HCT116 (cell line): ENCODE measurements around the gene DNAJC5G. TPM values are rescaled to one million over a fixed set of nuclear protein-coding genes. Genes with fewer than 3 reads are reported as not detected.

Source experiments
- ATAC-seq: fragments of 200-7000 bp; cut with Tn5 transposase; 2 replicates; pipeline ENCODE4 v1.9.1; 2020; ENCODE audit warnings: mild to moderate bottlenecking, moderate library complexity
- BruUV-seq: library from RNA; stranded (reverse); fragments of 400-500 nt; replicated peaks from 2 replicates; lab custom pipeline; 2021; lab: Mats Ljungman, UMichigan
- CTCF ChIA-PET: fragments of 300-600 bp; sonication (Branson Sonifier 250); formaldehyde crosslinking; loops from one replicate; lab custom pipeline; 2021; ENCODE audit warnings: antibody characterized with exemption; lab: Charles Lee
- POLR2A ChIA-PET: fragments of 300-600, 350-600 bp; sonication (Branson Sonifier 250); formaldehyde crosslinking; loops from one replicate; lab custom pipeline; 2021; ENCODE audit warnings: antibody characterized with exemption; lab: Charles Lee
- RAD21 ChIA-PET, 2 experiments: fragments of 300-600 bp; sonication (Branson Sonifier 250); formaldehyde crosslinking; loops; one replicate each; lab custom pipeline; 2023; ENCODE audit warnings: low total read pairs in 2 of 2; ENCODE audit not compliant: uncharacterized antibody in 2 of 2, unreplicated experiment in 2 of 2, low non-redundant PET in 1 of 2; lab: Charles Lee
- DNase-seq: peaks from one replicate; pipeline ENCODE4 v3.0.0-alpha.2; 2010; ENCODE audit warnings: low read depth, low spot score
- H2AFZ ChIP-seq: fragments of 200-600 bp; shearing (Covaris generic), sonication (generic); 2 replicates; pipeline ENCODE4 v1.6.1; 2017; ENCODE audit warnings: low read depth, mixed run types, mixed read lengths, antibody characterized with exemption, low read length; ENCODE audit not compliant: poor library complexity, severe bottlenecking
- H3K27ac ChIP-seq: 2 replicates; pipeline ENCODE4 v1.5.1; 2012; ENCODE audit warnings: low read depth, low read length
- H3K27me3 ChIP-seq: fragments of 200-600 bp; sonication (generic); 2 replicates; pipeline ENCODE4 v1.6.1; 2016; ENCODE audit warnings: mixed run types, low read length, mixed read lengths; ENCODE audit not compliant: insufficient read depth
- H3K36me3 ChIP-seq, 2 experiments: fragments of 200-500 bp in 1 of 2; fragments of 200-600 bp in 1 of 2; sonication (Bioruptor generic) in 1 of 2; sonication (generic) in 1 of 2; 2 replicates each; pipeline versions ENCODE4 v1.5.1 to v1.6.1; 2014 to 2016; ENCODE audit warnings: low read length in 2 of 2, inconsistent platforms in 1 of 2, mixed read lengths in 1 of 2, mixed run types in 1 of 2; ENCODE audit not compliant: insufficient read depth in 2 of 2, control insufficient read depth in 1 of 2
- H3K4me1 ChIP-seq, 2 experiments: fragments of 200-600 bp in 1 of 2; sonication (generic) in 1 of 2; 2 replicates each; pipeline versions ENCODE4 v1.5.1 to v1.6.1; 2012 to 2017; ENCODE audit warnings: low read length in 2 of 2, inconsistent platforms in 1 of 2, mild to moderate bottlenecking in 1 of 2, mixed read lengths in 1 of 2, mixed run types in 1 of 2, moderate library complexity in 1 of 2; ENCODE audit not compliant: insufficient read depth in 2 of 2, control insufficient read depth in 1 of 2
- H3K4me2 ChIP-seq: fragments of 200-600 bp; sonication (generic); 2 replicates; pipeline ENCODE4 v1.6.1; 2017; ENCODE audit warnings: mixed run types, low read length, mixed read lengths
- H3K4me3 ChIP-seq, 2 experiments: fragments of 200-600 bp in 1 of 2; sonication (generic) in 1 of 2; replicated peaks in 1 of 2; 2 replicates each; pipeline ENCODE4 v1.5.1; 2011 to 2016; ENCODE audit warnings: low read length in 2 of 2, control low read depth in 1 of 2, low read depth in 1 of 2, mild to moderate bottlenecking in 1 of 2, mixed read lengths in 1 of 2, mixed run types in 1 of 2
- H3K79me2 ChIP-seq: fragments of 200-600 bp; sonication (generic); 2 replicates; pipeline ENCODE4 v1.6.1; 2017; ENCODE audit warnings: mild to moderate bottlenecking, mixed run types, low read length, moderate library complexity, mixed read lengths; ENCODE audit not compliant: insufficient read depth
- H3K9ac ChIP-seq: fragments of 200-600 bp; sonication (generic); 2 replicates; pipeline ENCODE4 v1.6.1; 2016; ENCODE audit warnings: low read length, mixed read lengths
- H3K9me2 ChIP-seq: fragments of 200-600 bp; sonication (generic), shearing (Covaris generic); 2 replicates; pipeline ENCODE4 v1.6.1; 2017; ENCODE audit warnings: mixed run types, mild to moderate bottlenecking, moderate library complexity; ENCODE audit not compliant: insufficient read depth
- H3K9me3 ChIP-seq, 2 experiments: fragments of 200-500 bp in 1 of 2; fragments of 200-600 bp in 1 of 2; sonication (Bioruptor generic) in 1 of 2; sonication (generic) in 1 of 2; 2 replicates each; pipeline ENCODE4 v1.6.1; 2014 to 2017; ENCODE audit warnings: low read length in 2 of 2, mixed read lengths in 2 of 2, inconsistent platforms in 1 of 2, low read depth in 1 of 2, mild to moderate bottlenecking in 1 of 2, mixed run types in 1 of 2, moderate library complexity in 1 of 2; ENCODE audit not compliant: control insufficient read depth in 1 of 2, insufficient read depth in 1 of 2
- H4K20me1 ChIP-seq: fragments of 200-600 bp; sonication (generic), shearing (Covaris generic); 2 replicates; pipeline ENCODE4 v1.6.1; 2017; ENCODE audit warnings: mixed run types, mild to moderate bottlenecking, moderate library complexity; ENCODE audit not compliant: insufficient read depth
- JUND ChIP-seq: IDR thresholded peaks from 2 replicates; pipeline ENCODE4 v1.6.1; 2012
- POLR2AphosphoS5 ChIP-seq: IDR thresholded peaks from 2 replicates; pipeline ENCODE4 v1.6.1; 2011; ENCODE audit warnings: mild to moderate bottlenecking, low read depth, low read length, moderate library complexity
- intact Hi-C: fragments of 100-400 bp; cut with micrococcal nuclease; formaldehyde crosslinking; loops from 2 replicates; pipeline ENCODE4 v1.10.0; 2022
- total RNA-seq: library from RNA; stranded (reverse); gene quantifications from one replicate; pipeline ENCODE4 v1.2.1, GENCODE V29; 2021; ENCODE audit not compliant: unreplicated experiment
- TF ChIP-seq, protein P1 (sequence below): IDR thresholded peaks from 2 replicates; pipeline ENCODE4 v1.6.1; 2012

The DNAJC5G gene
- total RNA-seq, 1 experiment from 2014 or later = 2.5 TPM

DNA sequence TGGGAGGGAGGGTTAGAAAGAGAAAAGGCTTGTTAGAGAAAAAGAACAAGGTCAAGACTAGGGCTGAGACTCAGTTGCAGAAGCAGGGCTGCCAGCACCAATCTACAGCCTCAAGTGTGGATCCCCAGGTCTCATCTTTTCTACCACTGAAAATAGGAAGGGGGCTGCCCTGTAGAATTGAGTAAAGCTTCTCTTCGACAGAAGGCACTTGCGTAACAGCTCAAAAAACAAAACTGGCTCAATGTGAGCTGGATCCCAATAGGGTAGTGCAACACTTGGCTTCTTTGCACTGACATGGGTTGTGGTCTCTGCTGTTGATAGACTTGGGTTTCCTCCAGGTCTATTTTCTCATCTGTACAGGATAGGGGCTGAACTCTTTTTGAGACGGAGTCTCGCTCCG, 49.5 kb downstream of the DNAJC5G start:
- intact Hi-C loops = loop anchor here (5.0 kb wide), 2 partner anchors 48 to 62 kb away; partner anchors contain the start of genes EIF2B4, SLC30A3 and SNX17
- Histone ChIP-seq H3K27me3 (no peaks in the 10 kb centered on the region), H2AFZ (no peak overlapping the region), H3K36me3 (peaks cover 17 to 21% of the 10 kb centered on the region in 2 experiments; a peak in 3 of 4 replicates), H3K79me2 (peaks cover 15% of the 10 kb centered on the region), H3K9me3 (no peaks in the 10 kb centered on the region), H3K4me1 (peaks cover 20 to 35% of the 10 kb centered on the region in 2 experiments), H3K4me3 (no peak overlapping the region), H3K27ac (no peak overlapping the region), H3K4me2 (no peak overlapping the region), H3K9ac (no peak overlapping the region), H3K9me2 (no peaks in the 10 kb centered on the region), H4K20me1 (no peaks in the 10 kb centered on the region)
- POLR2A ChIA-PET = interaction anchor here (0.6 kb wide), 1 partner anchor 21 kb away, joined by 3 read pairs; no protein-coding TSS in a partner anchor
- DNase-seq = no peak
- CTCF ChIA-PET = no interaction called here
- RAD21 ChIA-PET = no interaction called here
- BruUV-seq = no TSS peak
- no peak for ATAC-seq
- TF ChIP-seq JUND = 0 out of 2 replicates have a peak, but pooled peaks have one; percentile 1
- TF ChIP-seq POLR2AphosphoS5 = peak; percentile 46
- TF ChIP-seq, protein P1, sequence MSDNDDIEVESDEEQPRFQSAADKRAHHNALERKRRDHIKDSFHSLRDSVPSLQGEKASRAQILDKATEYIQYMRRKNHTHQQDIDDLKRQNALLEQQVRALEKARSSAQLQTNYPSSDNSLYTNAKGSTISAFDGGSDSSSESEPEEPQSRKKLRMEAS = no peak

Other genes with a start within 250 kb of the DNAJC5G start
- 69.8 TPM for gene TMEM214, start 242.5 kb upstream of the DNAJC5G start, total RNA-seq
- gene AGBL5, start 223.8 kb upstream of the DNAJC5G start, total RNA-seq = 40.0 TPM
- gene OST4, start 203.8 kb upstream of the DNAJC5G start, total RNA-seq = 187 TPM
- gene EMILIN1, start 196.8 kb upstream of the DNAJC5G start, total RNA-seq = 0.59 TPM
- 6.7 TPM for gene KHK, start 188.7 kb upstream of the DNAJC5G start, total RNA-seq
- 4.0 TPM for gene CGREF1, start 156.3 kb upstream of the DNAJC5G start, total RNA-seq
- not detected for gene ABHD1, start 151.6 kb upstream of the DNAJC5G start, total RNA-seq
- gene PREB, start 140.8 kb upstream of the DNAJC5G start, total RNA-seq = 54.2 TPM
- gene PRR30, start 136.0 kb upstream of the DNAJC5G start, total RNA-seq = not detected
- not detected for gene TCF23, start 126.4 kb upstream of the DNAJC5G start, total RNA-seq
- 93.6 TPM for gene ATRAID, start 63.4 kb upstream of the DNAJC5G start, total RNA-seq
- 55.4 TPM for gene SLC5A6, start 63.2 kb upstream of the DNAJC5G start, total RNA-seq
- gene CAD, start 58.1 kb upstream of the DNAJC5G start, total RNA-seq = 114 TPM
- 20.5 TPM for gene SLC30A3, start 12.4 kb upstream of the DNAJC5G start, total RNA-seq
- gene TRIM54, start 7.0 kb downstream of the DNAJC5G start, total RNA-seq = 2.0 TPM
- gene UCN, start 33.0 kb downstream of the DNAJC5G start, total RNA-seq = 8.0 TPM
- 55.4 TPM for gene MPV17, start 47.7 kb downstream of the DNAJC5G start, total RNA-seq
- gene GTF3C2, start 81.3 kb downstream of the DNAJC5G start, total RNA-seq = 88.2 TPM
- gene EIF2B4, start 94.9 kb downstream of the DNAJC5G start, total RNA-seq = 43.8 TPM
- 90.5 TPM for gene SNX17, start 95.2 kb downstream of the DNAJC5G start, total RNA-seq
- gene ZNF513, start 105.3 kb downstream of the DNAJC5G start, total RNA-seq = 12.8 TPM
- gene PPM1G, start 134.2 kb downstream of the DNAJC5G start, total RNA-seq = 140 TPM
- gene NRBP1, start 153.2 kb downstream of the DNAJC5G start, total RNA-seq = 79.1 TPM
- gene KRTCAP3, start 166.9 kb downstream of the DNAJC5G start, total RNA-seq = 65.7 TPM
- gene IFT172, start 214.3 kb downstream of the DNAJC5G start, total RNA-seq = 13.7 TPM
- 3.3 TPM for gene FNDC4, start 219.8 kb downstream of the DNAJC5G start, total RNA-seq
- not detected for gene GCKR, start 221.4 kb downstream of the DNAJC5G start, total RNA-seq